HG02798 (cell line): ENCODE data around the gene EHD2.
"Not testable (repeated sequence)": the region's sequence is repeated elsewhere in the genome, so short reads cannot be mapped to it uniquely, and the experiment has no call there.

Experiments used
- ATAC-seq: cut with Tn5 transposase; IDR thresholded peaks from one replicate; pipeline ENCODE4 v1.9.1; 2021; ENCODE audit warnings: mild to moderate bottlenecking; ENCODE audit not compliant: unreplicated experiment, poor library complexity

EHD2 gene

DNA sequence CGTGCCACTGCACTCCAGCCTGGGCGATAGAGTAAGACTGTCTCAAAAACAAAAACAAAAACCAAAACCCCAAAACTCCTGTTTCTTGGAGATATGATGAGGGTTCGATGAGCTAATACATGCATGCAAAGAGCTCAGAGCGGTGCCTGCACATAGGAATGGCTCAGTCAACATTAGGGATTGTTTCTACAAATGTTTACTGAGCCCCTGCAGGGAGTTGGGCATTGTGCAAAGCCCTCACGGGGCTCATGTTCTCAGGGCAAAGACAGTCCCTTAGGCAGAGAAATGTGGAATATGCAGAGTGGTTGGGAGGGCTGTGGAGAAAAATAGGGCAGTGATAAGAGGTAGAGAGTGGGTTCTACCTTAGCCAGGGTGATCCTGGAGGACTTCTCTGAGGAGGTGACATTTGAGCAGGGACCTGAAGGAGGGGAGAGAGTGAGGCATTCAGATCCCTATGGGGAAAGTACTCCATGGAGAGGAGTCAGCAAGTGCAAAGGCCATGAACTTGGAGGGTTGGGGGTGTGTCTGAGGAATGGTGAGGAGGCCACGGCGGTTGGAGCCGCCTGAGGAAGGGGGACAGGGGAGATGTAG is 1.5 kb upstream of the EHD2 start:
- no peak for ATAC-seq

DNA sequence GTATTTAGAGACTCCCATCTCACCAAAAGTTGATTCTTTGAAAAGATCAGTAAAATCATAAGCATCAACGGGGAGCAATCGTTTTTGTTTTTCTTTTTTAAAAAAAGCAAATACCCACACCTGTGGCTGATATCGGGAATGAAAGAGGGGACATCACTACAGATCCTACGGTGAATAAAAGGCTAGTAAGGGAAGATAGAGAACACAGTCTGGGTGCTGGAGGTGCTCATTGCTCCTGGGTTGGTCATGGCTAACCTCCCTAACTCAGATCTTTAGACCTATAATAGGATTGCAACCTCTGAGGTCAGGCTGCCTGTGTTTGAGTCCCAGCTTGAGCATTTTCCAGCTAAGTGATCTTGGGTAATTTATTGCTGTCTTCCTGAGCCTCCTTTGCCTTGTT is 1.1 kb downstream of the EHD2 start:
- ATAC-seq = no peak

DNA sequence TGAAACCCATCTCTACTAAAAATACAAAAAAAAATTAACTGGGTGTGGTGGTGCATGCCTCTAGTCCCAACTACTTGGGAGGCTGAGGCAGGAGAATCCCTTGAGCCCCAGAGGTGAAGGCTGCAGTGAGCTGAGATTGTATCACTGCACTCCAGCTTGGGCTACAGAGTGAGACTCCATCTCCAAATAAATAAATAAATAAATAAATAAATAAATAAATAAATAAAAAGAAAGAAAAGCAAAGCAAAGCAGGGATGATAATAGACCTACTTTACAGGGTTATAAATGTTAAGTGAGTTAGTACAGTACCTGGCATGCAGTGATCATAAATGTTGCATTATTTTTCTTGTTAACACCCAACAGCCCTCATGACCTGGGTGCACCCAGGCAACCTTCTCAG is 1.6 kb downstream of the EHD2 start:
- not testable (repeated sequence) for ATAC-seq

DNA sequence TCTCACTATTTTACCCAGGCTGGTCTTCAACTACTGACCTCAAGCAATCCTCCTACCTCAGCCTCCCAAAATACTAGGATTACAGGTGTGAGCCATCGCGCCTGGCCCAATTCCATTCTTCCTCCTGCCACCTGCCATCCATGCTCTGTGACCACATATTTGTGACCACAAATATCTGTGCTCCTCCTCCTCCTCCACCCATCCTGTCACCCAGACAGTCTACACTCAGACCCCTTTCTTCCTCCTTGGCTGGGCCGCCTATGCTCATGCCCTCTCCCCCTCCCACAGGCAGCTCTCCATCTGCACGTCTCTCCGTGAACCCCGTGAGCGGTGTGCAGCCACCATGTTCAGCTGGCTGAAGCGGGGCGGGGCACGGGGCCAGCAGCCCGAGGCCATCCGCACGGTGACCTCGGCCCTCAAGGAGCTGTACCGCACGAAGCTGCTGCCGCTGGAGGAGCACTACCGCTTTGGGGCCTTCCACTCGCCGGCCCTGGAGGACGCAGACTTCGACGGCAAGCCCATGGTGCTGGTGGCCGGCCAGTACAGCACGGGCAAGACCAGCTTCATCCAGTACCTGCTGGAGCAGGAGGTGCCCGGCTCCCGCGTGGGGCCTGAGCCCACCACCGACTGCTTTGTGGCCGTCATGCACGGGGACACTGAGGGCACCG is 3.2 kb downstream of the EHD2 start:
- no peak for ATAC-seq

DNA sequence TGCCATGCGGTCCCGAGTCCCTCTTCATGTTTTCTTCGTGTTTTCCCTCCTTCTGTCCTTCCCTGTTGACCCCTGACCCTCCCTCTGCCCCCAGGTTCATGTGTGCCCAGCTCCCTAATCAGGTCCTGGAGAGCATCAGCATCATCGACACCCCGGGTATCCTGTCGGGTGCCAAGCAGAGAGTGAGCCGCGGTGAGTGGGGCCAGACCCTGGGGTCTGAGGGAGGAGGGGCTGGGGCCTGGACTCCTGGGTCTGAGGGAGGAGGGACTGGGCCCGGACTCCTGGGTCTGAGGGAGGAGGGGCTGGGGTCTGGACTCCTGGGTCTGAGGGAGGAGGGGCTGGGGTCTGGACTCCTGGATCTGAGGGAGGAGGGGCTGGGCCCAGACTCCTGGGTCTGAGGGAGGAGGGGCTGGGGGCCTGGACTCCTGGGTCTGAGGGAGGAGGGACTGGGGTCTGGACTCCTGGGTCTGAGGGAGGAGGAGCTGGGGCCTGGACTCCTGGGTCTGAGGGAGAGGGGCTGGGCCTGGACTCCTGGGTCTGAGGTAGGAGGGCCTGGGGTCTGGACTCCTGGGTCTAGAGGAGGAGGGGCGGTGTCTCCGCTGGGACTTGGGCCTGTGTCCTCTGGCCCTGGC is 5.3 kb downstream of the EHD2 start:
- ATAC-seq = not testable (repeated sequence)

DNA sequence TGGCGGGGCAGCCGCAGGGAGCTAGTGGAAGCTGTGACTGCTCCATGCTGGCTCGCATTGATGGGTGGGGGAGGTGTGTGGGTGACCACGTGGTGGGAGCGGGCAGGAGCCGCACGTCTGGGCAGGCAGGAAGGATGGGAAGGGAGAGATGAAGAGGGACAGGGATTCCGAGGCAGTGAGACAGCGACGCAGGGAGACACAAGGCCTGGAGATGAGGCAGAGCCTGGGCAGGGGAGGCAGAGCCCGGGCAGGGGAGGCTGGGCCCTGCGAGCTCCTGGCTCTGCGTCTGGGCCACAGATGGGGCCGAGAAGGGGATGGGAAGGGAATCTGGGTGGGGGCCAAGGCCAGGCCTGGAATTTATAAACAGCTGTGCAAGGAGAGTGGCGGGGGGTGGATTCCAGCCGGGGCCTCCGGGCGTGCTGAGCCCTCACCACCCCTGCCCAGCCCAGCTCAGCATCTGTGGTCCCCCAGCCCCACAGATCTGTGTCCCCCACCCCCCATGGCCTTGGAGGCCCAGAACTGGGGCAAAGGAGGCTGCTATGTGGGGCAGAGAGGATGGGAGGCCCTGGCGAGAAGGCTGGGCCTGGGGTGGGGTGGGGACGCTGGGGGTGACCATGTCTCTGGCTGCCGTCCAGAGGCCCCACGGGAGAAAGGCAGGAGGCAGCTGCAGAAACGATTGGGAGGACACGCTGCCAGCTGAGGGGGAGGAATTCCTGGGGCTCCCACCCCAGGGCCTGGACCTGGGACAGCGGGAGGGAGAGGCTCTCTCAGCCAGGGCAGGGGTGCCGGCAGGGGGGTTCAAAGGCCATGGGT is 6.0 kb downstream of the EHD2 start:
- no peak for ATAC-seq

DNA sequence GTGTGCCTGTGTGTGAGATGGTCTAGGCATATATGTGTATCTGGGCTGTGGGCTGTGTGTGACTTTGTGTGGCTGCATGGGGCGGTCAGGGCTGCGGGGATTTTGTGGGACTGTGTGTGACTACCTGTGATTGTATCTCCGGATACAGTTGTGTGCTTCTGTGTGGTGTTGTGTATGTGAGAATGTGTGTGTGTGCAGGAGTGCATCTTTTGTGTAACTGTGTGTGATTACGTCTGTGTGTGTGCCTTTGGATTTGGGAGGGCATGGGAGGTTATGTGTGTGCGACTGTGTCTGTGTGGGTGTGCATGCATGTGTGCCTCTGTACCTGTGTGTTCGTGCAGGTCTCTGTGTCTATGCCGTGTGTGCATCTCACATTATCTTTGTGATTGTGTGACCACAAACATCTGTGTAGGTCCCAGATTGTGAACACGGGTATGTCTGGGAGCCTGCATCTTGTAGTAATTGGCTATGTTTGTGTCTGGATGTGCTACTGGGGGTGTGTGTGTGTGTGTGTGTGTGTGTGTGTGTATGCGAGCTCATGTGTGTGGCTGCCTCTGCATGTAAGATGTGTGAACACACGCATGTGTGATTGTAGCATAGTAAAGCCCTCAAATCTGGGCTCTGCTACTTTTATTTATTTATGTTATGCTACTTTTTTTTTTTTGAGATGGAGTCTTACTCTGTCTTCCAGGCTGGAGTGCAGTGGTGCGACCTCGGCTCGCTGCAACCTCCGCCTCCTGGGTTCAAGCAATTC is 7.6 kb downstream of the EHD2 start:
- no peak for ATAC-seq

DNA sequence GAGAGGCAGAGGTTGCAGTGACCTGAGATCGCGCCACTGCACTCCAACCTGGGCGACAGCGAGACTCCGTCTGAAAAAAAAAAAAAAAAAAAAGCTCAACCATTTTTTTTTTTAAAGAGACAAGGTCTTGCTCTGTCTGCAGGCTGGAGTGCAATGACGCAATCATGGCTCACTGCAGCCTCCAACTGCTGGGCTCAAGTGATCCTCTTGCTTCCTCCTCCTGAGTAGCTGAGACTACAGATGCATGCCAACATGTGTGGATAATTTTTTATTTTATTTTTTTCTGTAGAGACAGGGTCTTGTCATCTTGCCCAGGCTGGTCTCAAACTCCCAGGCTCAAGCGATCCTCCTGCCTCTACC is 10.3 kb downstream of the EHD2 start:
- no peak for ATAC-seq

DNA sequence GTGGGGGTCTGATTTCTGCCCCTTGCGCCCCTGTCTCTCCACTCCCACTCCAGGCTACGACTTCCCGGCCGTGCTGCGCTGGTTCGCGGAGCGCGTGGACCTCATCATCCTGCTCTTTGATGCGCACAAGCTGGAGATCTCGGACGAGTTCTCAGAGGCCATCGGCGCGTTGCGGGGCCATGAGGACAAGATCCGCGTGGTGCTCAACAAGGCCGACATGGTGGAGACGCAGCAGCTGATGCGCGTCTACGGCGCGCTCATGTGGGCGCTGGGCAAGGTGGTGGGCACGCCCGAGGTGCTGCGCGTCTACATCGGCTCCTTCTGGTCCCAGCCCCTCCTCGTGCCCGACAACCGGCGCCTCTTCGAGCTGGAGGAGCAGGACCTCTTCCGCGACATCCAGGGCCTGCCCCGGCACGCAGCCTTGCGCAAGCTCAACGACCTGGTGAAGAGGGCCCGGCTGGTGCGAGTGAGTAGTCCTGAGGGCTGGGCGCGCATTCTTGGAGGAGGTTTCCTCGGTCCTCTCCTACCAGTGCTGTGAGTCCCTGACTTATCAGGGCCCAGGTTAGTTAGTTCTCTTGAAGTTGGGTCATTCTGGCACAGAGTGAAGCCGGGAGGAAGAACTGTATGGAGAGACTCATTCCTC is 12.7 kb downstream of the EHD2 start:
- no peak for ATAC-seq

DNA sequence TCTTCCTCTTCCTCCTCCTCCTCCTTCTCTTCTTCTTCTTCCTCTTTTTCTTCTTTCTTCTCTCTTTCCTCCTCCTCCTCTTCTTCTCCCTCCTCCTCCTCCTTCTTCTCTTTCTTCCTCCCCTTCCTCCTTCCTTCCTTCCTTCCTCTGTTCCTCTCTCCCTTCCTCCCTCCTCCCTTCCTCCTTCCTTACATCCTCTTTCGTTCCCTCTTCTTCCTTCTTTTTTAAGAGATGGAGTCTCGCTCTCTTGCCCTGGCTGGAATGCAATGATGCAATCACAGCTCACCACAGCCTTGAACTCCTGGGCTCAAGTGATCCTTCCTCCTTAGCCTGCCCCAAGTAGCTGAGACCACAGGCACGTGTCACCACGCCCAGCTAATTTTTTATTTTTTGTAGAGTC is 13.2 kb downstream of the EHD2 start:
- ATAC-seq = no peak

DNA sequence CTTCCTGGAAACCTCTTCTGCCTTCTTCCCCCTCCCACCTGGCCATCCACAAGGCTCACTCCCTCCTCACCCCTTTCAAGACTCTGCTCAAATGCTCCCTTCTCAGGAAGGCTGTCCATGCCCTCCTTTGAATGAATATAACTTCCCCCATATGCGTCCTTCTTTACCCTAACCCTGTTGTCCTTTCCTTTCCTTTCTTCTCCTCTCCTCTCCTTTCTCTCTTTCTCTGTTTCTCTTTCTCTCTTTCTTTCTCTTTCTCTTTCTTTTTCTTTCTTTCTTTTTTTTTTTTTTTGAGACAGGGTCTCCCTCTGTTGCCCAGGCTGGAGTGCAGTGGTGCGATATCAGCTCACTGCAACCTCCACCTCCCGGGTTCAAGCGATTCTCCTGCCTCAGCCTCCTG is 15.1 kb downstream of the EHD2 start:
- ATAC-seq = not testable (repeated sequence)

DNA sequence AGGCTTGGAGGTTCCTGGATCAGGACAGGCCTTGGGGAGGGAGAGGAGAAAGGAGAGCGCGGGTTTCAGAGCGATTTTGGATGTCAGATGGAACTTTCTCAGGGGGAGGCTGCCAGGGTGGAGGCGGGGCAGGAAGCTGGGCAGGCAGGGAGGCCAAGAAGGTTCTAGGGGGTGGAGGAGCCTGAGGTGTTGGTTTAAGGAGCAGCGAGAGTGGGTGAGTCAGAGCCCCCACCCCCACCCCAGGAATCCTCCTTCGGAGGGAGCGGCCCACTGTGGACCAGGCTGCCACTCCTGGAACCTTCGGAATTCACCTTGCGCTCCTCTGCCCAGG is 16.2 kb downstream of the EHD2 start:
- ATAC-seq = no peak

DNA sequence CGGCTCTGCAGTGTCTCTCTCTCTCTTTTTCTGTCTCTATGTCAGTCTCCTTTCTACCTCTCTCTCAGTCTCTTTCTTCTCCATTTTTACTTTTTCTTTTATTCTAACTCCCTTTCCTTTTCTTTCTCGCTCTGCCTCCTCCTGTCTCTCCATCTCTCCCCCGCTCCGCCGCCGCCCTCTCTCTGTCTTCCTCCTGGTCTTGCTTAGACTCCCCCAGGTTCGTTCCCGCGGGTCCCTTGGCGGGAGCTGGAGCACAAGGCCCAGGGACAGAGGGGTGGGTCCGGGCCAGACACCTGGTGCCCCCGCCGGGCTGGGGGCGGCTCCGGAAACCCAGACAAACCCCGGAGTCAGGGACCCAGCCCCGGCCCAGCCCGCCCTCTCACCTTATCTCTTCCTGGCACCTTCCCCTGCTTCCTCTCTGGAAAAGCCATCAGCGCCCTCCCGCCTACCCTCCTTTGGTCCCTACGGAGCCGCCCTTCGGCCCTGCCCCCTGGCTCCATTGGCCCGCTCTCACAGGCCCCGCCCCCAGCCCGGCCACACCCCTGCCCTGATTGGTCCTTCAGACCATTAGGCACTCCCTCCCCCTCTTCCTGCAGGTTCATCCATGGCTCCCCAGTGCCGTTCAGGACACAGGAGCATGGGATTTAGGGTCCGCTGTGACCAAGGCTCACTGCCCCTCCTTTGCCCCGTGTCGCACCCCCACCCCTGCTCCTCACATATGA is 16.7 kb downstream of the EHD2 start:
- ATAC-seq = no peak

DNA sequence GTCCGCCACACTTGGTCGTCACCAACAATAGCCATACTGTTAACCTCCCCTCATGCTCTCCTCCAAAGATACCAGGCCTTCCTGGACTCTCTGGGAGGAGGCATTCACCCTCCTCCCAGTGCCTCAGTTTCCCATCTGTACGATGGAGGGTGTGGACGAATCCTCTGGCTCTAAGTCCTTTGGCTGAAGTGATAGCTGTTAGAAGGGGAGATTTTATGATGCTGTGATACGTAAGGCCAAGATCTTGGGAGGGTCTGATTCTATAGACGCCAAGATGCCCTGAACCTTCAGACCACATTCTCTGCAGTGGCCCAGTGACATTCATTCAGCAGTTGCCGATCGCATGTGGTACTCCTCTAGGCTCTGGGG is 17.3 kb downstream of the EHD2 start:
- no peak for ATAC-seq

DNA sequence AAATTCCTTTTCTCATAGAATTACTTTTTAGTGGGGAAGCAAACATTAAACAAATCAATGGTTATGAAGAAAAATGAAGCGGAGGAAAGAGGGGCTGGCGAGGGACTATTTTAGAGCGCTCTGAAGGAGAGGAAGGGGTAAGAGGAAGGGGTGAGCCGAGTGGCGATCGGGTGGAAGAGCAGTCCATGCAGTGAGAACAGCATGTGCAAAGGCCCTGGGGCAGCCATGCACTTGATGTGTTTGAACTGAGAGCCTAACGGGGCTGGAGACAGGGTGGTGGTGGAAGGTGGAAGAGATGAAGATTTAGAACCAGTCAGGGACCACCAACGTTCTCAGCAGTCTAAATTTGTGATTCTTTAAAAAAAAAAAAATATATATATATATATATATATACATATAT is 17.7 kb downstream of the EHD2 start:
- no peak for ATAC-seq

DNA sequence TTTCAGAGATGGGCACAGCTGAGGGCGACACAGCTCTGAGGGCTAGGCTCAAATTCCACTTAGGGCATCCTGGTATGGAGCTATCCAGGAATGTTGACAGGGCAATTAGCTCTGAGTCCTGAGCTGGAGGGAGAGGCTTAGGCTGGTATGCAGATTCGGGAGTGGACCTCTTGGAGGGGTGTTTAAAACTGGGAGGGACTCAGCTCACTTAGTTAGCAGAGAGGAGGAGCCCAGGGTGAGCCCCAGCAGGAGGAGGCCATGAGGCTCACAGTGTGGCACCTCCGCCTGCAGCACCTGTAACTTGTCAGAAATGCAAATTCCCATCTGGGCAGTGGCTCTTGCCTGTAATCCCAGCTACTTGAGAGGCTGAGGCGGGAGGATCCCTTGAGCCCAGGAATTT is 21.9 kb downstream of the EHD2 start:
- no peak for ATAC-seq

DNA sequence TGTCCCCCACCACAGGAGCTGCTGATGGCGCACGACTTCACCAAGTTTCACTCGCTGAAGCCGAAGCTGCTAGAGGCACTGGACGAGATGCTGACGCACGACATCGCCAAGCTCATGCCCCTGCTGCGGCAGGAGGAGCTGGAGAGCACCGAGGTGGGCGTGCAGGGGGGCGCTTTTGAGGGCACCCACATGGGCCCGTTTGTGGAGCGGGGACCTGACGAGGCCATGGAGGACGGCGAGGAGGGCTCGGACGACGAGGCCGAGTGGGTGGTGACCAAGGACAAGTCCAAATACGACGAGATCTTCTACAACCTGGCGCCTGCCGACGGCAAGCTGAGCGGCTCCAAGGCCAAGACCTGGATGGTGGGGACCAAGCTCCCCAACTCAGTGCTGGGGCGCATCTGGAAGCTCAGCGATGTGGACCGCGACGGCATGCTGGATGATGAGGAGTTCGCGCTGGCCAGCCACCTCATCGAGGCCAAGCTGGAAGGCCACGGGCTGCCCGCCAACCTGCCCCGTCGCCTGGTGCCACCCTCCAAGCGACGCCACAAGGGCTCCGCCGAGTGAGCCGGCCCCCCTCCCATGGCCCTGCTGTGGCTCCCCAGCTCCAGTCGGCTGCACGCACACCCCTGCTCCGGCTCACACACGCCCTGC is 27.8 kb downstream of the EHD2 start:
- ATAC-seq = no peak

DNA sequence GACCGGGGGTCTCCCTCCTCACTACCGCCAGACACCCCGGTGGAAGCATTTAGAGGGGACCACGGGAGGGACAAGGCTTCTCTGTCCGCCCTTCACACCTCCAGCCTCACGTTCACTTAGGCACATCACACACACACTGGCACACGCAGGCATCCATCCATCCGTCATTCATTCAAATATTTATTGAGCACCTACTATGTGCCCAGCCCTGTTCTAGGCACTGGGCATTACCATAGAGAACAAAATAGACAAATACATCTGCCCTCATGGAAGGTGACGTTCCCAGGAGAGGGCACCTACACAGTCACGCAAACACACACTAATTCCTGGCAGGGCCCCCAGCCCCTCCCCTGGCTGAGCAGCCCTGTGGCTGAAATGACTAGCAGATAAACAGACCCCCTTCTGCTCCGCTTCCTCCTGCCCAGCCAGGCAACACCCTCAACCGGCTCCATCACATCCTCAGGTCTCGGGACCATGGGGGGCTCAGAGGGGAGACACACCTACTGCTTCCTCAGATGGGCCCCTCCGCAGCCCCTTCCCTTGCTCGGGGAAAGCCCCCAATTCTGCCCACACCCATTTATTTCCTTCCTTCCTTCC is 28.4 kb downstream of the EHD2 start:
- no peak for ATAC-seq

DNA sequence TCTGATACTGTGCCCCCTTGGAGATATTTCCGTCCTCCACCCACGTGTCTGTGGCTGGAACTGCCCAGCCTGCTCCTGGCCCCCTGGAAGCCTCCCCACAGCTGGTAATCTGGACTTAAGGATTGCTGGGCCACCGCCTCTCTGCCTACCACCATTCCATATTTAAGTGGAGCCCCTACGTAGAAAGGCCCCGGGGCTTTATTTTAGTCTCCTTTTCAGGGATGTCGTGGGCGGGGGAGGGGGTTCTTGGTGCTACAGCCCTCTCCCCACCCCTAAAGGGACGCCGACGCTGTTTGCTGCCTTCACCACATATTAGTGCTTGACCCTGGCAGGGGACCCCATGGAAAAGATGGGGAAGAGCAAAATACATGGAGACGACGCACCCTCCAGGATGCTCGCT is 29.4 kb downstream of the EHD2 start:
- no peak for ATAC-seq
